ENCODE results near the gene ABCD3.

ABCD3 gene

DNA sequence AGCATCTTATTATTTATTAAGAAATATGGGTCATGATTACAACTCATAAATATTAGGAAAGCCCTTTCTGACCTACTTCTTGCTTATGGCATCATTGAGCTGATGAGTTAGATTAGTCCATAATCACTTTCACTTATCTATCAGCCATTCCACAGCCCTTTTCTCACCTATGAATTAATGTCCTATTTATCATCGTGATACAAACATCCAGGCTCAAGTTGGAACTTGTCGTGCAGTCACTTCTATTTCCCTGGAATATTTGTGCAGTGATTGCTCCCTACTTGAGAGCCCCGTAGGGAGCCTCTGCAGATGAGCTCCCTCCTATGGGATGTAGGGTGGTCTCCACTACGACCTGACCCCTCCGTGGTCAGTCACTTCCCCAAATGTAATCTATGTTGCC, 131.5 kb downstream of the ABCD3 start:
- Histone ChIP-seq H3K27me3 (ENCODE audit: insufficient read depth, low read length, poor library complexity, severe bottlenecking) (no peaks in the 10 kb centered on the region), H3K36me3 (ENCODE audit: insufficient read depth, low read length) (no peaks in the 10 kb centered on the region), H3K4me1 (ENCODE audit: insufficient read depth, low read length, poor library complexity, severe bottlenecking) (no peaks in the 10 kb centered on the region), H3K9me2 (replicated peaks; ENCODE audit: low read depth, low read length) (no peaks in the 10 kb centered on the region), H2AFZ (ENCODE audit: low read length) (no peak overlapping the region), H3K79me2 (ENCODE audit: insufficient read depth, low read length) (no peaks in the 10 kb centered on the region), H3K4me3 (ENCODE audit: low read length, poor library complexity, severe bottlenecking) (no peak overlapping the region), H4K20me1 (ENCODE audit: insufficient read depth, low read length, poor library complexity, severe bottlenecking) (no peaks in the 10 kb centered on the region), H3F3A (ENCODE audit: low read depth) (no peaks in the 10 kb centered on the region), H3K4me2 (ENCODE audit: low read depth, low read length, poor library complexity, severe bottlenecking) (no peak overlapping the region), H3K9me3 (ENCODE audit: insufficient read depth, low read depth, low read length) (no peaks in the 10 kb centered on the region), H3K9ac (ENCODE audit: low read depth, low read length, poor library complexity, severe bottlenecking) (no peak overlapping the region)
- TF ChIP-seq, protein P1, sequence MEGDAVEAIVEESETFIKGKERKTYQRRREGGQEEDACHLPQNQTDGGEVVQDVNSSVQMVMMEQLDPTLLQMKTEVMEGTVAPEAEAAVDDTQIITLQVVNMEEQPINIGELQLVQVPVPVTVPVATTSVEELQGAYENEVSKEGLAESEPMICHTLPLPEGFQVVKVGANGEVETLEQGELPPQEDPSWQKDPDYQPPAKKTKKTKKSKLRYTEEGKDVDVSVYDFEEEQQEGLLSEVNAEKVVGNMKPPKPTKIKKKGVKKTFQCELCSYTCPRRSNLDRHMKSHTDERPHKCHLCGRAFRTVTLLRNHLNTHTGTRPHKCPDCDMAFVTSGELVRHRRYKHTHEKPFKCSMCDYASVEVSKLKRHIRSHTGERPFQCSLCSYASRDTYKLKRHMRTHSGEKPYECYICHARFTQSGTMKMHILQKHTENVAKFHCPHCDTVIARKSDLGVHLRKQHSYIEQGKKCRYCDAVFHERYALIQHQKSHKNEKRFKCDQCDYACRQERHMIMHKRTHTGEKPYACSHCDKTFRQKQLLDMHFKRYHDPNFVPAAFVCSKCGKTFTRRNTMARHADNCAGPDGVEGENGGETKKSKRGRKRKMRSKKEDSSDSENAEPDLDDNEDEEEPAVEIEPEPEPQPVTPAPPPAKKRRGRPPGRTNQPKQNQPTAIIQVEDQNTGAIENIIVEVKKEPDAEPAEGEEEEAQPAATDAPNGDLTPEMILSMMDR (conservative IDR thresholded peaks at IDR 0.05; ENCODE audit: low read length) = no peak
- TF ChIP-seq EZH2phosphoT487 (IDR thresholded peaks at IDR 0.05; ENCODE audit: borderline replicate concordance) = no peak

DNA sequence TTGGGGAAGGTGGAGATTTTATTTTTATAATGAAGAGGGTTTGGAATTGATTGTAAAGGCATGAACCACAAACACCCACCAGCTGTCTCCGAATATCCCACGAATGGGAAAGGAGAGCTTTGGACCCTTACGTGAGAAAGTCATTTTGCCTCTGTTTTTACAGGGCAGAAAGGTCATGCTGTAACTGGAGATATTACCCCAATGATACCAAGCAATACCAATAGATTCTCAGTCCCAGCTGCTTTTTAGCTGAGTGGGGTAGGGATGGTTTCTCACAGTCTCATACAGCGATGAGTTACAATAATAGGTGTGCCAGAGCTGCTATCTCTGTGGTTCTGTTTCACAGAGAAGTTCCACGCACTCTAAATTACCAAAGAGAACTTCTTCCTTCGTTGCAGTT, 132.2 kb downstream of the ABCD3 start:
- Histone ChIP-seq H2AFZ (ENCODE audit: low read length) (no peak overlapping the region), H3K9me2 (replicated peaks; ENCODE audit: low read depth, low read length) (no peaks in the 10 kb centered on the region), H4K20me1 (ENCODE audit: insufficient read depth, low read length, poor library complexity, severe bottlenecking) (no peaks in the 10 kb centered on the region), H3K4me2 (ENCODE audit: low read depth, low read length, poor library complexity, severe bottlenecking) (no peak overlapping the region), H3K9ac (ENCODE audit: low read depth, low read length, poor library complexity, severe bottlenecking) (no peak overlapping the region), H3K27me3 (ENCODE audit: insufficient read depth, low read length, poor library complexity, severe bottlenecking) (no peaks in the 10 kb centered on the region), H3K36me3 (ENCODE audit: insufficient read depth, low read length) (no peaks in the 10 kb centered on the region), H3K4me1 (ENCODE audit: insufficient read depth, low read length, poor library complexity, severe bottlenecking) (no peaks in the 10 kb centered on the region), H3K79me2 (ENCODE audit: insufficient read depth, low read length) (no peaks in the 10 kb centered on the region), H3K4me3 (ENCODE audit: low read length, poor library complexity, severe bottlenecking) (no peak overlapping the region), H3K9me3 (ENCODE audit: insufficient read depth, low read depth, low read length) (no peaks in the 10 kb centered on the region), H3F3A (ENCODE audit: low read depth) (no peaks in the 10 kb centered on the region)
- TF ChIP-seq EZH2phosphoT487 (IDR thresholded peaks at IDR 0.05; ENCODE audit: borderline replicate concordance) = no peak

DNA sequence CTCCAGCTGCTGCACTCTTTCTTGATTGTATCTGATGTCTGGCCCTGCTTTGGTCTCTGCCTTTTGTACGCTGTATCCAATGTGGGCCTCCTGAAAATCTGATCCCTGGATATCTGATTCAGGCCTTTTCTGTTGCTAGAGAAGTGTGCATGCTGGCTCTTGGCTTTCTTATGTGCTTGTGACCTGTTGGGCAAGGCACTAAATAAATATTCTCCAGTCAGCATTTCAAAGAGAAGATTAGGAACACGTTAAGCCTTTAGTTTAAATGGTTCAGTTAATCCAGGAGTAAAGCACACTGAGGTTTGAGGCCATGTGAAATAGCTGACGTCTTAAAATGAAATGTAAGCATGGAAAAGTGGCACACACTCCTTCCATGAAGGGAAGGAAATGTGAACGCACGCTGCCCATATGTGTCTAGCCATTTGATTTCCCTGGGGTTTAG, 132.6 kb downstream of the ABCD3 start:
- TF ChIP-seq EZH2phosphoT487 (IDR thresholded peaks at IDR 0.05; ENCODE audit: borderline replicate concordance) = no peak
- TF ChIP-seq, protein P1 (conservative IDR thresholded peaks at IDR 0.05; ENCODE audit: low read length) = no peak
- Histone ChIP-seq H3K9me2 (replicated peaks; ENCODE audit: low read depth, low read length) (no peaks in the 10 kb centered on the region), H3K4me1 (ENCODE audit: insufficient read depth, low read length, poor library complexity, severe bottlenecking) (no peaks in the 10 kb centered on the region), H3F3A (ENCODE audit: low read depth) (no peaks in the 10 kb centered on the region), H3K9me3 (ENCODE audit: insufficient read depth, low read depth, low read length) (no peaks in the 10 kb centered on the region), H2AFZ (ENCODE audit: low read length) (no peak overlapping the region), H3K4me2 (ENCODE audit: low read depth, low read length, poor library complexity, severe bottlenecking) (no peak overlapping the region), H3K79me2 (ENCODE audit: insufficient read depth, low read length) (no peaks in the 10 kb centered on the region), H3K36me3 (ENCODE audit: insufficient read depth, low read length) (no peaks in the 10 kb centered on the region), H3K27me3 (ENCODE audit: insufficient read depth, low read length, poor library complexity, severe bottlenecking) (no peaks in the 10 kb centered on the region), H4K20me1 (ENCODE audit: insufficient read depth, low read length, poor library complexity, severe bottlenecking) (no peaks in the 10 kb centered on the region), H3K9ac (ENCODE audit: low read depth, low read length, poor library complexity, severe bottlenecking) (no peak overlapping the region), H3K4me3 (ENCODE audit: low read length, poor library complexity, severe bottlenecking) (no peak overlapping the region)

DNA sequence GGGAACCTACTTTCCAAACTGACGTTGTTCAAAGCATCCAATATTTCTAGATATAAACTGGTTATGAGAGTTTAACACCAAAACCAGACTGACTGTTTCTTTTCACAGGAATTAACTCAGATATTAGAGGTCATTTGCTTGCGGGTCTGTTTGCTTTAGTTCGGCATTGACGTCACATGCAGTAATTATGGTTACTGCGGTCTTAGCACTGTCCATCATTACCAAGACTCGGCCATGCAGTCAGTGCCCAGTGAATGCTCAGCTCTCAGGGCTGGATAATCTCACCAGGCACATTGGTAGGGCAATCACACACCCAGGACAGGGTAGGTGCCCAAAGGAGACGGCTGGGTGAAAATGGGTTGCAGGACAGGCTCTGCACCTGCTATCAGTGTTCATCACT, 133.3 kb downstream of the ABCD3 start:
- Histone ChIP-seq H3K36me3 (ENCODE audit: insufficient read depth, low read length) (no peaks in the 10 kb centered on the region), H3K9ac (ENCODE audit: low read depth, low read length, poor library complexity, severe bottlenecking) (no peak overlapping the region), H4K20me1 (ENCODE audit: insufficient read depth, low read length, poor library complexity, severe bottlenecking) (no peaks in the 10 kb centered on the region), H2AFZ (ENCODE audit: low read length) (no peak overlapping the region), H3K4me1 (ENCODE audit: insufficient read depth, low read length, poor library complexity, severe bottlenecking) (no peaks in the 10 kb centered on the region), H3K9me2 (replicated peaks; ENCODE audit: low read depth, low read length) (no peaks in the 10 kb centered on the region), H3K27me3 (ENCODE audit: insufficient read depth, low read length, poor library complexity, severe bottlenecking) (no peaks in the 10 kb centered on the region), H3K79me2 (ENCODE audit: insufficient read depth, low read length) (no peaks in the 10 kb centered on the region), H3F3A (ENCODE audit: low read depth) (no peaks in the 10 kb centered on the region), H3K9me3 (ENCODE audit: insufficient read depth, low read depth, low read length) (no peaks in the 10 kb centered on the region), H3K4me2 (ENCODE audit: low read depth, low read length, poor library complexity, severe bottlenecking) (no peak overlapping the region), H3K4me3 (ENCODE audit: low read length, poor library complexity, severe bottlenecking) (no peak overlapping the region)
- no peak for TF ChIP-seq EZH2phosphoT487 (IDR thresholded peaks at IDR 0.05; ENCODE audit: borderline replicate concordance)
- TF ChIP-seq, protein P1 (conservative IDR thresholded peaks at IDR 0.05; ENCODE audit: low read length) = no peak
